HG02943 (cell line): ENCODE results near the gene NPAS3.

Experiments
- ATAC-seq: cut with Tn5 transposase; IDR thresholded peaks from one replicate; pipeline ENCODE4 v1.9.1; 2021; ENCODE audit warnings: mild to moderate bottlenecking, low read depth, moderate library complexity; ENCODE audit not compliant: unreplicated experiment

The NPAS3 gene

GRCh38 chr14:33150666-33151428, 212.2 kb downstream of the NPAS3 start:
- no peak for ATAC-seq

GRCh38 chr14:33163109-33163508, 224.4 kb downstream of the NPAS3 start:
- ATAC-seq, result no peak

GRCh38 chr14:33163600-33163999, 224.9 kb downstream of the NPAS3 start:
- no peak for ATAC-seq

- no peak for ATAC-seq
These were observed 226.7 kb downstream of the NPAS3 start for GRCh38 chr14:33165144-33165925.

GRCh38 chr14:33165926-33166289, 227.2 kb downstream of the NPAS3 start:
- no peak for ATAC-seq

- no peak for ATAC-seq
These were observed 237.3 kb downstream of the NPAS3 start for GRCh38 chr14:33175951-33176350.

GRCh38 chr14:33184587-33184986, 245.9 kb downstream of the NPAS3 start:
- no peak for ATAC-seq

GRCh38 chr14:33186656-33187055, 248.0 kb downstream of the NPAS3 start:
- ATAC-seq, result no peak

- no peak for ATAC-seq
These were observed 250.2 kb downstream of the NPAS3 start for GRCh38 chr14:33188880-33189279.

- ATAC-seq, result no peak
These were observed 253.2 kb downstream of the NPAS3 start for GRCh38 chr14:33191855-33192254.

- no peak for ATAC-seq
These were observed 255.9 kb downstream of the NPAS3 start for GRCh38 chr14:33194551-33194950.

- no peak for ATAC-seq
These were observed 260.0 kb downstream of the NPAS3 start for GRCh38 chr14:33198684-33199083.

GRCh38 chr14:33201116-33201515, 262.4 kb downstream of the NPAS3 start:
- no peak for ATAC-seq

GRCh38 chr14:33206981-33207380, 268.3 kb downstream of the NPAS3 start:
- no peak for ATAC-seq

GRCh38 chr14:33207467-33208017, 268.9 kb downstream of the NPAS3 start:
- ATAC-seq, result no peak

GRCh38 chr14:33210311-33210710, 271.6 kb downstream of the NPAS3 start:
- no peak for ATAC-seq

GRCh38 chr14:33218026-33218425, 279.3 kb downstream of the NPAS3 start:
- no peak for ATAC-seq

- ATAC-seq, result no peak
These were observed 281.3 kb downstream of the NPAS3 start for GRCh38 chr14:33219957-33220356.

- no peak for ATAC-seq
These were observed 290.7 kb downstream of the NPAS3 start for GRCh38 chr14:33229269-33229929.

GRCh38 chr14:33230021-33230420, 291.3 kb downstream of the NPAS3 start:
- no peak for ATAC-seq

- no peak for ATAC-seq
These were observed 293.4 kb downstream of the NPAS3 start for GRCh38 chr14:33232031-33232430.
